GM08714 (cell line): ENCODE data around the gene DEPP1.

Experiments
- H3K4me3 ChIP-seq: fragments of 200-500 bp; sonication (Bioruptor generic); 2 replicates; pipeline ENCODE4 v1.5.1; 2014; ENCODE audit warnings: mild to moderate bottlenecking, low read length, inconsistent platforms
- ZNF274 ChIP-seq: IDR thresholded peaks from 2 replicates; pipeline ENCODE4 v1.6.1; 2012; ENCODE audit warnings: mild to moderate bottlenecking, low read depth, low read length

Gene DEPP1

DNA sequence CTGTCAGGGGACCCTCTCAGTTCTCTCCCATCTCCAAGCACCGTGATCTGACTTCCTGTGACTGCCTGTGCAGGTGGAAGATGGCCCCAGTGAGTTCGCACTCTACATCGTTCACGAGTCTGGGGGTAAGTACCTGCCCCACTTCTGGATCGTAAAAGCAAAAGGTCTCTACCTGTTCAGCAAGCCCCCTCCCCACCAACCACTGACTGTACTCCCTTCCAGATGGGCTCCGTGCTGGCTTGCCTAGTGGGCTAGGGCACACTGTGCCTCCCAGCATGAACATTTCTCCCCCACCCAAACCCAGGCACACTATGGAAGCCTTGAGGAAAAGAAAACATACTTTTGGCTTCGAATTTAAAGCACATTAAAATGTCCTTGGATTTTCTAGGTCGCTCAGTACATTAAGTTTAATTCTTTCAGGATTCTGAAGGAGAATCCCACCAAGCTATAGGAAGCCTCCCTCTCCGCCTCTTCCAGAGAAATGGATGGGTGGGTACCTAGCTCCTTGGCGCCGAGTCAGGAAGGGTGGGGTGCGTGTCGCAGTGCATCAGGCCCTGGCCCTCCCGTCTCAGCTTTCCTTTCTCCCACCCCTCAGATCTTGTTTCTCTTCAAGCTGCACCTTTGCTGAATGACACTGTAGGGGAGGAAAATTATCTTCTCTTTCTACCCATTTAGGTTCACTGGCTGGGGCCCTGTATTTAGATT, 11.1 kb upstream of the DEPP1 start:
- no peak overlapping the region for H3K4me3 ChIP-seq
- TF ChIP-seq ZNF274, result no peak

DNA sequence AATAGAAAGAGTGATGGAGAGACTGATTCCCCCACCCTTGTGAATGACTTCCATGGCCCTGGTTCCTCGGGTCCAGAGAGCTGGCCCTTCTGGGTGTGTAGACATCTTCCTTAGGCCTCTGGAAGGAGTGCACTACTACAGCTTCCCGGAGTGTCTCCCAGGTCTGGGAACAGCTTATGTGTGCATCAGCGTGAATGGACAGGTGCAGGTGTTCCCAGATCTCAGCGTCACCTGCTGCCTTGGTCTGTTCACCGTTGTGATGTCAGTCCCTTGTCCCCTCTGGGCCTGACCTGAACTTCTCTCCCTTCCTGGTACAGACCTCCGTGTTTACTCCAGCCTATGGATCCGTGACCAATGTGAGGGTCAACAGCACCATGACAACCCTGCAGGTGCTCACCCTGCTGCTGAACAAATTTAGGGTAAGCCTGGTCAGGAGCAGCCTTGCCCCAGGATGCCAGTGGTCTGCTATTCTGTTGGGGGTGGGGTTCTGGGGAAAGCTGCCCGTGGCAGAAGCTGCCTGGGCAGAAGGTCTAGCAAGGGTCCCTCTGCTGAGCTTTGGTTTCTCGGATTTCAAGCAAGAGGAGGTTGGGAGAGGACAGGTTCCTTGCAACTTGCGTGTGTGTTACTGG, 10.5 kb upstream of the DEPP1 start:
- no peak overlapping the region for H3K4me3 ChIP-seq
- TF ChIP-seq ZNF274, result no peak

DNA sequence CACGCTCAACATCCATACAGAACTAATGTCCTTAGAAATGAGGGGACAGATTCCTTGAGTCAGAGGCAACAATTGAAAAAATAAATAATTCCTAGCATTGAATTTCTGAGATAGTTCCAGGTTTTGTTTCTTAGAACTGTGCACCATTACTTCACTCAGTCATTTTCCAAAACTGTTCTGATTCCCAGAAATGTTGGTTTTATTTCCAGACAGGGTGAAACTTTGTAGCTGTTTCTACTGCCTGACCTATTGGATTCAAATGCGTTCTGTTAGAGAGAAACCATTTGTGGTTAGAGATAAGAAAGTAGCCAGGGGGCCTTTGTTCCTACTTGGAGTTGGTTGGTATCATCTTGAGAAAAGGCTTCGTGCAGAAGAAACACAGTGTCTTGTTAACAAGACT, 8.1 kb upstream of the DEPP1 start:
- no peak overlapping the region for H3K4me3 ChIP-seq
- TF ChIP-seq ZNF274, result no peak

DNA sequence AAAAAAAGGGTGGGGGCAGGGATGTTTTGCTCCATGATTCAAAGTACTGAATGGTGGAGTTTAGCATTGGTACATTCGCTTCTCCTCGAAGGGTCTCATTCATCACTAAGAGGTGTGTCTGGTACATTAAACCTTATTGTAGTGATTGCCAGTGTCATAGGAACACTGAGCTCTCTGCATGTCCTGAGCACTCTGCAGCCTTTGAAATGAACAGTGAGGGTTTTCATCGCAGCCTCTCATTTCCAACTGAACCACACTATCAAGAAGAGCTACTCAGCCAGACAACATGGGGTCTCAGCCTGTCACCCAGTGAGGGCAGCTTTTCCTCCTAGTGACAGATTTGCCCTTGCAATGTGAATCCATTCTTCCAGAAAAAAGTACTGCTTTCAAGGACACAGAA, 7.6 kb upstream of the DEPP1 start:
- no peak for TF ChIP-seq ZNF274

DNA sequence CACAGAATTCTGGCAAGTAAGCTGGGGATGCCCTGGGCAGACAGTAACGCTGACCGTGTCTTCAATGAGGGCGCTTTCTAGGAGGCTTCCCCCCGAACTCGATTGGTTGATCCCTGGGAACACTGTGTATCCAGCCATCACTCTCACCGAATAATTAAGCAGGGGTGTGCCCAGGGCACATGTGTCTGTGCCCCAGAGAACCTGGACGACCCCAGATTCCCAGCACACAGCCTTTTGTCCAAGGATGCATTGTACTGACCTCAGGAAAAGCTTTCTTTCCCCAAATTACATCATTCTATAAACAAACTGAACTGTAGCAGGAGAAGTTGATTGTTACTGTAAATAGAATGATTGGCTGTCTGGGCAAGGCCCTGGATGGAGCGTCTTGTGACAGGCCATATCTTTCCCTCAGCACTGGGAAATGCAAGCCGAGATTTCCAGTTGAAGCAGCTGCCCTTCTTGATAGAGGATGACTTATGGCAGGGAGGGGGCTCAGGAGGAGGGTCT, 6.6 kb upstream of the DEPP1 start:
- no peak for TF ChIP-seq ZNF274

More for the DNA sequence above, 7.6 kb upstream of the DEPP1 start:
- no peak overlapping the region for H3K4me3 ChIP-seq

DNA sequence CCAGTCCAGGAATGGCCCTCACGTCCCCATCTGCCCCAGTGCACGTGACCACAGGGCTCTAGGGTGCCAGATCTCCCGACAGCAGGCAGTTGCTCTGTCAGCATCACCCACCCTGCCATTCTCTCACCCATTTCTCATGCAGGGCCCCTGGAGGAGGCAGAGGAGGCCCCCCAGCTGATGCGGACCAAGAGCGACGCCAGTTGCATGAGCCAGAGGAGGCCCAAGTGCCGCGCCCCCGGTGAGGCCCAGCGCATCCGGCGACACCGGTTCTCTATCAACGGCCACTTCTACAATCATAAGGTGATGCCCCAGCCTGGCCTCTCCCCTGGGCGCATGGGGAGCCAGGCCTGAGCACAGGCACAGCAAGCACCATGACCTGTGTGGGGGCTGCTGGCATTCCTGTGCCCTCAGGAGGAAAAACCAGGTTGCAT, 6.1 kb upstream of the DEPP1 start:
- TF ChIP-seq ZNF274, result no peak
- H3K4me3 ChIP-seq, result no peak overlapping the region

More for the DNA sequence above, 6.6 kb upstream of the DEPP1 start:
- H3K4me3 ChIP-seq, result no peak overlapping the region

DNA sequence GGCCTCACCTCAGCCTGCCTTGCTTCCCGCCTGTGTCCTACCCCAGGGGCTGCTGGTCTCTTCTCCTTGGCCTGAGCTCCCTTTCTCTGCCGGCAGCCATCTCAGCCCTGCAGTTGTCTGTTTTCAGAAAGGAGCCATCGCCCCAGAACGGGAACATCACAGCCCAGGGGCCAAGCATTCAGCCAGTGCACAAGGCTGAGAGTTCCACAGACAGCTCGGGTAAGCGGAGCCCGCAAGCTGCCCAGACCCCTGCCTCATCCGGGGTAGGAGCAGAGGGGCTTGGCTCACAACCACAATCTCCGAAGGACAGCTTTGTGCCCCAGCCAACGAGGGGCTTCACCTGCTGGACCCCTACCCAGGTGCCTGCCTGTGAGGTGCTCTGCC, 5.3 kb upstream of the DEPP1 start:
- no peak for TF ChIP-seq ZNF274
- H3K4me3 ChIP-seq, result no peak overlapping the region

DNA sequence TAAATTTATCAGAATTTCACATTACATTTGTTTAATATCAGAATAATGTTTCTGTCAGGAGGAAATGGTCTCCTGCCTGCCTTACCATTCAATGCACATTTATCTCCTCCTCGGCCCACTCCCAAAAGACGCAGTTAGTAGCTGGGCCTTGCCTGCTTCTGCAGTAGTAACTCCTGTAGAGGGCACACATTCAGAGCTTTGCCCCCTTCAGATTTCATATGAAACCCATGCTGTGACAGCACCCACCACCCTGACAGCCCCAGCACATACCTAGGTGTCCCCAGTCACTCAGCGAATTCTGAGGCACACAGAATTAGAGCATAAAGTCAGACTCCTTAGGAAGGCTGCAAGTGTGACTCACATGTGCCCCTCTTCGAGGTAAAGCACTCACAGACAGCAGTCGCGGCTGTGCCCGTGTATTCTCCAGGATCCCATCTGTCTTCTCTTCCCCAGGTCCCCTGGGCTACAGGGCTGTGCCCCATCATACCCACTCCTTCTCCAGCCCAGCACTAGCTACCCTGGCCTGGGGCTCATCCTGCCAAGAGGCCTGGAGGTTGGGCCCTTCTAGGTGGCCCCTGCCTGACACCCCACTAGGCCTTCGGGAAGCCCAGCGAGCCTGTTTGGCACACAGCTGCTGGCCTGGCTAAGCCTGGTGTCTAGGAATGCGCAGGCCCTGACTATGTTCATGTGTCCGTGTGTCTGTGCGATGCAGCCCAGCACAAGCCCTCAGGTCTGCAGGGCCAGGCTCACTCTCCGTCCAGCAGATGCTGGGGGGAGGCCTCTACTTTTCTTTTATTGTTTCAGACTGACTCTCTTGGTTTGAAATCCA, 4.7 kb upstream of the DEPP1 start:
- H3K4me3 ChIP-seq, result no peak overlapping the region
- TF ChIP-seq ZNF274, result no peak

DNA sequence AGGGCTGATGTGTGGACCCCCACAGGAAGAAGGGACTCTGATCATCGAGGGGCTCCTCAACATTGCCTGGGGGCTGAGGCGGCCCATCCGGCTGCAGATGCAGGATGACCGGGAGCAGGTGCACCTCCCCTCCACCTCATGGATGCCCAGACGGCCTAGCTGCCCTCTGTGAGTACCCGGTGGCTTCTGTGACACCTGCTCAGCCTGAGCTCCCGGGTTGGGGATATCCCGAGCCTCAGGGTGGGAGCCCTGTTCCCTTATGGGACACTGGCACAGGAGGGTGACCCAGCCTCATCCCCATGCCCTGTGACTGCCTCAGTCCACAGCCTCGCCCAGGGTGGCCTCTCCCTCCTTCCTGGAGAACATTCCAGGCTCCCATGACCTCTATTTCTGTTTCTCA, 3.9 kb upstream of the DEPP1 start:
- no peak overlapping the region for H3K4me3 ChIP-seq
- TF ChIP-seq ZNF274, result no peak

DNA sequence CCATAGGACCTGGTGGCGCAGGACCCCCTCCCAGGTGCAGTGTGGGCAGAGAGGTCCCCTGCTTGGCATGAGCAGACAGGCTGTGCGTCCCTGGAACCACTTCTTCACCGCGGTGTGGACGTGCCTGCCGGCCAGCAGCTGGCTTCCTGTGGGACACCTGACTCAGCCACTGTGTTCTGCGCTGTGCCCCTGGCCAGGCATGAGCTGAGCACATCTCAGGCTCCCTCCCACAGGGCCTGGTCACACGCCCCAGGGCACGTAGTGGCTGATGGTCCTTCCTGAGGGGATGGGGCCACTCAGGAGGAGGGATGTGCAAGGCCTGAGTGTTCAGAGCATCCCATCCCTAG, 3.5 kb upstream of the DEPP1 start:
- no peak for TF ChIP-seq ZNF274
- H3K4me3 ChIP-seq, result no peak overlapping the region

DNA sequence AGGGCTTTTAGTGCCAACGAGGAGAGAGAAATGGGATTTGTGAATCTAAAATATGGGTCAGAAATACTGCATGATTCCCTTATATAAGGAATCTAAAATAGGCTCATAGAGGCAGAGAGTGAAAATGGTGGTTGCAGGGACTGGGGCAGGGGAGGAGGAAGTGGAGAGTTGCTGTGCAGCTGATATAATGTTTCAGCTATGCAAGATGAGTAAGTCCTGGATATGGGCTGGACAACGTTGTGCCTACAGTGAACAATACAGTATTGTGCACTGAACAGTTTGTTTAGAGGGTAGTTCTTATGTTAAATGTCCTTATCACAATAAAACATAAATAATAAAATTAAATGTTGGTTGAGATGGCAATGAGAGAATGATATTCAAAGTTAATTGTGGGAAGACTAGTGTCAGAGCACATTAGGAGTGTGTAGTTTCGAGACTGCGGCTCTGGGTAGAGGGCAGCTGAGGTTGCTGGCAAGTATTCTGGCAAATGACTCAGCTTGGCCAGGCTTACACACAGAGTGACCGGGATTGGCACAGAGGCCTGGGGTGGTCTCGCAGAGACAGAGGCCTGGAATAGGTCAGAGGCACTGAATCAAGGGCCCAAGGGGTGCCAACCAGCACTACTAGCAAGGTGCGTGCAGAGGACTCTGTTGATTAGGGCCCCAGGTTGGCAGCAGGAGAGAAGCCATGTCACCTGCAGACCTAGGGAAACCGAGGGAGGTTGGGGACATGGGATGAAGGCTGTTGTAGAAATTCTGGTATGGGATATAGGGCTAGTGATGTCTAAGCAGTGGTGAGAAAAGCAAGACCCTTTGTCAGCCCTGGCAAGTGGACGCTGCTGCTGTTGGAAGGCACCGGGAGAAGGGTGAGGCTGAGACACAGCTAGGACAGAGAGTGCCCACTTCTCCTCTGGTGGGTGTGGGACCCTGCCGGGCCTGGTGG, 2.8 kb upstream of the DEPP1 start:
- no peak overlapping the region for H3K4me3 ChIP-seq
- TF ChIP-seq ZNF274, result no peak

DNA sequence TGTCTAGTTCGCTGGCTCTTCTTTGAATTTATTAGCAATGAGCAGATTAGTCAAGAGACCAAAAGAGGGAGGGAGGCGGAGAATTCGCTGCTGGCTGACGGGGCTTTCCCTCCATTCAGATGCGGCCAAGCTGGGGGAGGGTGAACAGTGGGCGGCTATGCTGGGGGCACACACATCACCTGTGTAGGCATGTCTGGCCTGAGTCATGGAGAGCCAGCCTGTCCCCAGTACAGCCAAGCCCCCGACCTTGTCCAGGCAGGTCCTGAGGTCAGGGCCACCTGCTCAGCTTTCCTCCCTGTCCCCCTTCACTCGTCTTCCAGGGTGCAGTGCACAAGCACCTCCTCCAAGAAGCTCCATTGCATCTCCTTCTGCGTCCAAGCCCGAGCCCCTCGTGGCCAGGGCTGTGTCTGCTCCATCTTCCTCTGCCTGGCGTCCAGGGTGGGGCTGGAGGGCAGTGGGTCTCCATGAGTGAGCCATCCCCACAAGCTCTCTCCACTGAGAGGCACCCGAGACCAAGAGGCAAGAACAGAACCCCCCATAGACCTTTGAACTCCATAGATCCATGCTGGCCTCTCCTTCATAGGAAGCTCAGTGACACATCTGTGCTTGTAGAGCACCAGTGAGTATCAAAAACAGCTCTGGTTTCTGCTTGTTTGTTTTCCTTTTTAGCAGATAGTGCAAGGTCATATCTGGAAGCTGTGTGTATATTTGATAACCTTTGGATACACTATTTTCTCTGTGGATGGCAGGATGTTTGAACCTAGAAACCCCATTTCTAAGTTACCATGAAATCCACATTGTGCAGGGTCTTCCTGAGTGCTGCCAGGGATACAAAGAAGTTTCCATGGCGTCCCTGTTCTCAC, 1.9 kb upstream of the DEPP1 start:
- no peak overlapping the region for H3K4me3 ChIP-seq
- no peak for TF ChIP-seq ZNF274

DNA sequence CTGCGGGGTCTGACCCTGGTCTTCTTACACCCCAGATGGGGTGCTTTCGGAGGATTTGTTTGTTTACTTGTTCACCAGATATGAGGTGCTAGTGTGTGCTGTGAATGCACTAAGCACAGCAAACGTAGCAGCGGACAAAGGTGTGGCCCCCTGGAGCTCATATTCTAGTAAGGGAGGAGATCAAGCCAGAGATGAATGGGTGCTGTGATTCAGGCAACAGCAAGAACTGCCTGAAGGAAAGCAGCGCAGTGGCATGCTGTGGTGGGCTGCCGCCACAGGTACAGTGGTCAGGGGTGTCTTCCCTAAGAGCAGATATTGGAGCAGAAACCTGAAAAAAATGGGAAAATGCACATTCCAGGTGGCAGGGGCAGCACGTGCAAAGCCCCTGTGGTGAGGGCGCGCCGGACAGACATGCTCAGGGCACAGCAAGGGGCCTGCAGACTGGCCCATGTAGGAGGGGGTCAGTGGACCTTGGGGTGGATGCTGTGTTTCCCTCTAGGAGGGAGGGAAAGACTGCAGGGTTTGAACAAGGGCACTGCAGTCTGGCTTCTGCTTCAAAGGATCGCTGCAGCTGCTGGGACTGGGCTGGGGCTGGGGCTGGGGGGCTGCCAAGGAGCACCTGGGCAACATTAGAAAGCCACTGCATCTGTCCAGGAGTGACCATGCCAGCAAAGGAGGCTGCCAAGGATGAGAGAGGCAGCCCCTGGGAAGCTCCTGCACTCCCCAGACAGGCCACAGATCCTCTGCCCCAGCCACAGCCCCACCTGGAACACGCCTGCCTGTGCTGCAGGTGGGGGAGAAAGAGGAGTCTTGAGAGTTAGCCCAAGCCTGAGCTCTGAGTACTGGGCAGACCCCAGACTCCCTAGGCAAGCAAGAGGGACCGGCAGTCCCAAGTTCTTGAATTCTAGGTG, 927 bp upstream of the DEPP1 start:
- H3K4me3 ChIP-seq, result no peak overlapping the region
- no peak for TF ChIP-seq ZNF274
